Pons (tissue), 1 donor: ENCODE measurements around the gene SLC25A11.
"Not testable (repeated sequence)": the region's sequence is repeated elsewhere in the genome, so short reads cannot be mapped to it uniquely, and the experiment has no call there.

Experiments used
- DNase-seq: peaks from one replicate; pipeline ENCODE4 v3.0.0-alpha.2; 2016; ENCODE audit warnings: low spot score

The SLC25A11 gene

DNA sequence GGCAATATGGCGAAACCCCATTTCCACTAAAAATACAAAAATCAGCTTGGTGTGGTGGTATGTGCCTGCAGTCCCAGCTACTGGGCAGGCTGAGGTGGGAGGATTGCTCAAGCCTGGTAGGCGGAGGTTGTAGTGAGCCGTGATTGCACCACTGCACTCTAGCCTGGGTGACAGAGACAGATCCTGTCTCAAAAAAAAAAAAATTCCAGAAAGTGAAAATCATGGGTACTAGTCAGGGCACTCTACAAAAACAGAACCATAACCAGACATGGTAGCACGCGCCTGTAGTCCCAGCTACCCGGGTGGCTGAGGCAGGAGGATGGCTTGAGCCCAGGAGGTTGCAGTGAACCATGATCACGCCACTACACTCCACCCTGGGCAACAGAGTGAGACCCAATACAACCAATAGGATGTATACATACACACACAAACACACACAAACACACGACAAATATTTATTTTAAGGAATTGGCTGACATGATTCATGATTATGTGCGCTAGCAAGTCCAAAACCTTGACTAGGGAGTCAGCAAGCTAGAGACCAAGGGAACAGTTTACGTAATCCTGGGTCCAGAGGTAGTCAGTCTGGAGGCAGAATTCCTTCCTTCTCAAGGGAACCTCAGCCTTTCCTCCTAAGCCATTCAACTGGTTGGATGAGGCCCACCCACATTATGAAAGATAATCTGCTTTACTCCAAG, 19.3 kb downstream of the SLC25A11 start:
- no peak for DNase-seq

DNA sequence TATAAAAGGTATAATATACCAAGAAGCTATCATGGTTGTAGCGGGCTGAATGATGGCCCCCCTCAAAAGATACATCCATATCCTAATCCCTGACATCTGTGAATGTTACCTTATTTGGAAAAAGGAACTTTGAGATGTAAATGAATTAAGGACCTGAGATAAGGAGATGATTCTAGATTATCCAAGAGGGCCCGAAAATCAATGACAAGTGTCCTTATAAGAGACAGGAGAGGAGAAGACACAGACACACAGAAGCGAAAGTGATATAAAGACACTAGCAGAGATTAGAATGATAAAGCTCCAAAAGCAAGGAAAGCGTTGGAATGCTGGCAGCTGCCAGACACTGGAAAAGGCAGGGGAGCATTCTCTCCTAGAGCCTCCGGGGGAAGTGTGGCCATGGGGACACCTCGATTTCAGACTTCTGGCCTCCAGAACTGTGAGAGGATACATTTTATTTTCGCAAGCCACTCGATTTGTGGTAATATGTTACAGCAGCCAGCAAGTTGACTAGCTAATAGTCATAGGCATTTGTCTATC, 20.3 kb downstream of the SLC25A11 start:
- no peak for DNase-seq

DNA sequence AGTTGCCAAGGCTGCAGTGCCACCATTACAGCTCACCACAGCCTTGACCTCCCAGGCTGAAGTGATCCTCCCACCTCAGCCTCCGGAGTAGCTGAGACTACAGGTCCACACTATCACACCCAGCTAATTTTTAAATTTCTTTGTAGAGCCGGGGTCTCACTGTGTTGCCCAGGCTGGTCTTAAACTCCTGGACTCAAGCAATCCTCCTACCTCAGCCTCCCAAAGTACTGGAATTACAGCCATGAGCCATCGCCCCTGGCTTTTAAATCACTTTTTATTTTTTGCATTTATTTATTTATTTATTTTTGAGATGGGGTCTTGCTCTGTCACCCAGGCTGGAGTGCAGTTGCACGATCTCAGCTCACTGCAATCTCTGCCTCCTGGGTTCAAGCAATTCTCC, 25.3 kb downstream of the SLC25A11 start:
- DNase-seq, result not testable (repeated sequence)

DNA sequence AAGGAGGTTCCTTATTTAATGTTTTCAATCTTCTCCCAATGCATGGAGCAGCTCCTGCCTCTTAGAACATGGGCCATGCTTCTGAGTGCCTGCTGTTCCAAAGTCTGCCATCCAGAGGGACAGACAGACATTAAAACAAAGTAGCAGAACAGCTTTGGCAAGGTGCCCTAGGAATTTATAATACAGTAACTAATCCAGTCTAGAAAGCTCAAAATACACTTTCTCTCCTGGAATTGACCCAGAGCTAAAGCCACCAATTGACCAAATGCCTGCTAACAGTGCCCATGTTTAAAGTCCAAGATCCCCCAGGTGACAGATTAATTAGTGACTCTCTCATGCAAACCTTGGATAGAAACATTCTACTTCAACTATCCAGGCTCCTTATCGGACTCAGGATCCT, 25.9 kb downstream of the SLC25A11 start:
- no peak for DNase-seq

DNA sequence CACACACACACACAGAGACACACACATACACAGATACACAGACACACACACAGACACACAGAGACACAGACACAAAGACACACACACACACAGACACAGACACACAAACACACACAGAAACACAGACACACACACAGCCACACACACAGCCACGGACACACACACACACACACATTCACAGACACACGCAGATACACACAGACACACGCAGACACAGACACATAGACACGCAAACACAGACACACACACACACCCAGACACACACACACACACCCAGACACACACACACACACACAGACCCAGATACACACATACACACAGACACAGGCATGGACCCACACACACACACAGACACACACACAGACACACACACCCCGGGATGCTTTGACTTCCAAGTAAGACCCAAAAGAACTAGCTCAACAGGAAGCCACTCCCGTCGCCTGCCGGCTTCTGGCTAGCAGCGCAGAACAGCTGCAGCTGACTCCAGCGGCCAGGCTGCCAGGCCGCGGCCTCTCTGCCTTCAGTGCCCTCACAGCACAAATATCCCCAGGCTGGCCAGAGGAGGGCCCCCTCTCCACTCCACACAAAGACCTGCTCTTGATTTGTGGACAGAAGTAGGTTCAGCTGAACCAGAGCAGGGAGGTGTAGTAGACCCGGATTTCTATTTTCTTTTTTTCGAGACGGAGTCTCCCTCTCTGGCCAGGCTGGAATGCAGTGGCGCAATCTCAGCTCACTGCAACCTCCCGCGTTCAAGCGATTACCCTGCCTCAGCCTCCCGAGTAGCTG, 30.9 kb downstream of the SLC25A11 start:
- peak; percentile 90 for DNase-seq

DNA sequence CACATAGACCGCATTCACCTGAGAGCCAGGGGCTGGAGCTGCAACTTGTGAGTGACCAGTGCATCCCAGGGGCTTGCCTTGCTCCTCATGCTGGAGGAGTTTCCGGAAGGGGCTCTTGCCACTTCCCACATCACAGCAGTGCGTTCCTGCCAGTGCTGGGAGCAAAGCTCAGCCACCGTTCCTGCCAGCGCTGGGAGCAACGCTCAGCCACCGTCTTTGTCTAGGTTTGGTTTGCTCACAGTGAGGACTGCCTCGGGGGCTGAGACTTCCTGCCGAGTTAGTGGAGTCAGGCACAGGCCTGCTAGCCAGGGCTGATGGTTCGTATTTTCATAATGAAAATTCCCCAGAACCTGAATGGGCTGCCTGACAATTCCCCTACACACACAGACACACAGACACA, 31.5 kb downstream of the SLC25A11 start:
- no peak for DNase-seq

DNA sequence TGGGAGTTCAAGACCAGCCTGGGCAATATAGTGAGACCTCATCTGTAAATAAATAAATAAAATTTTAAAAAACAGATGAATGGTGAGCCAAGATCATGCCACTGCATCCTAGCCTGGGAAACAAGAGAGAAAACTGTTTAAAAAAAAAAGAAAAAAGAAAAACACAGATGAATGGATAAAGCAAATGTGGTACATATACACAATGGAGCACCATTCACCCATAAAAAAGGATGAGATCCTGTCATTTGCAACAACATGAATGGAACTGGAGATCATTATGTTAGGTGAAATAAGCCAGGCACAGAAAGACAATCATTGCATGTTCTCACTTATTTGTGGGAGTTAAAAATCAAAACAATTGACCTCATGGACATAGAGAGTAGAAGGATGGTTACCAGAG, 33.2 kb downstream of the SLC25A11 start:
- not testable (repeated sequence) for DNase-seq

DNA sequence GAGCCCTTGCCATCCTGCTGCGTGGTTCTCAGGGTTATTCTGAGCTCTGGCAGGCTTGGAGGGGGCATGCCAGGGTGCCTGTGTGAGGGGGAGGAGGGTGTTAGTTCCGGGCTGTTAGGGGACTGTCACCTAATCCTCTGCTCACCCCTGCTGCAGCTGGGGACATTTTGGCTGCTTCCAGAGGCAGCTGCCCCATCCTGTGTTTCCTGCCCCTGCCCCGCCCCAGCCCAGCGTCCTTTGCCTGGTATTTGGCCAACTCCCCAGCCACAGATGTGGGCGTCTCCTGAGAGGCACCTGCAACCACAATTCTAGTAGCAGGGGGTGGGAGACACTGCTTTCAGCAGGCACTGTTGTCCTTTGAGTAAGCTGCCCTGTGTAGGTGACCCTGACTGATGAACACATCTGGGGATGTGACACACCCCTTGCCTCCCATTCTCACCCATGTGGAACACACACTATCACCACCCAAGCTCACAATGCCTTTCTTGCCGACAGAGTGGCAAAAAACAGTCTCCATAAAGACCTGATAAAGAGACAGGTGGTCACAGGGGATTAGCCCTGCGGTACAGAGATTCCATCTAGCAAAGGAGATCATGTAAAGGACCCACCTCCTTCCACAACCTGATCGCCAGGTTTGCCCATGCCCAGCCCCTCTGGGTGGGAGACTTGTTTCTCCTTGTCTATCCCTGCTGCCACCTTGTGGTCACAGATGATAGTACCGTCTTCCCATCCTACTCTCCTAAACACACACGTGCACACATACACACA, 36.6 kb downstream of the SLC25A11 start, which contains the start of gene CHRNE:
TSS of gene CHRNE (minus strand) at position 48 of the 768 bp plus-strand sequence. CDS start at position 13, 35 bp downstream.
- peak; percentile 85 for DNase-seq

DNA sequence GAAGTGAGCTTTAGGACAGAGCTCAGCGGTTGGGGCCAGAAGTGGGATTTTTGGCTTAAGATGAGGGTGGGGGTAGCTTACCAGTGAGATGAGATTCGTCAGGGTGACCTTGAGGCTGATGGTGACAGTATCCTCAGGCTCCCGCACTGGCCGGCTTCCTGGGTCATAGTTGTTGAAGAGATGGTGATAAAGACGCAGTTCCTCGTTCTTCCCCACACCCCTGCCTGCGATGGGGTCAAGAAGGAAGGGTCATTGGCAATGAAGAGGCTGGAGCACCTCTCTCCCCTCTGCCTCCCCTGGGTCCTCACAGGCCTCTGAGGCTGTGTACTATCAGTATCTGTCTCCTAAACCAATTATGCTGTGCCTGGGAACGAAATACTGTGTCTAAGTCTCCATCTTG, 37.3 kb downstream of the SLC25A11 start:
- no peak for DNase-seq

DNA sequence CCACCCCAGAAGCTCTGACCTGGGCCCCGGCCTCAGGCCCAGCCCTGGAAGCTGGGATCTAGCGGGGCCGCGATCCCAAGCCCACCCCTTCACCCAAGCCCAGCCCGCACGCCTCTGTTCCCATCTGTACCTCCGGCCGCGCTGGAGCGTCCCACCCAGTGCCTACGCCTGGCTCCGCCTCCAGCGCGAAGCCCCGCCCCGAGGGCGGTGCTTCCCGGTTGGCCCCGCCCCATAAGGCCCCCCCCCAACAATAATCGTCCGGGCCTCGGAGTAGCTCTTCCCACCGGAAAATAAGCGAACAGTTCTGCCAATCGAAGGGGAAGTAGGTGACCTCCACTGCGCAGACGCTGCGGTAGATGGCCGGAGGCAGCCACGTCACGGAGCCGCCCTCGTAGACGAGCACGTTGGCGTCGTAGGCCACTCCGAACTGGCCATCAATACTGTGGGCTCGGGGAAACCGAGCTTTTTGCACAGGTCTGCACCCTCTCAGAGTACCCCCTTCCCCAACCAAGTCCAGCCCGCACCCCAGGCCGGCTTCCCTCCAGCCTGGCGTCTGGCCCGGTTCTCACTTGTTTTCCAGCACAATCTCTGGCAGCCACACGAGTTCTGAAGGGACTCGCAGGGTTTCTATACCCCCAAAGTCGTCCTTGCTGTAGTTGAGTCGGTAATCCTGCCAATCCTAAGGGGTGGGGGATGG, 38.0 kb downstream of the SLC25A11 start:
- peak; percentile 47 for DNase-seq

DNA sequence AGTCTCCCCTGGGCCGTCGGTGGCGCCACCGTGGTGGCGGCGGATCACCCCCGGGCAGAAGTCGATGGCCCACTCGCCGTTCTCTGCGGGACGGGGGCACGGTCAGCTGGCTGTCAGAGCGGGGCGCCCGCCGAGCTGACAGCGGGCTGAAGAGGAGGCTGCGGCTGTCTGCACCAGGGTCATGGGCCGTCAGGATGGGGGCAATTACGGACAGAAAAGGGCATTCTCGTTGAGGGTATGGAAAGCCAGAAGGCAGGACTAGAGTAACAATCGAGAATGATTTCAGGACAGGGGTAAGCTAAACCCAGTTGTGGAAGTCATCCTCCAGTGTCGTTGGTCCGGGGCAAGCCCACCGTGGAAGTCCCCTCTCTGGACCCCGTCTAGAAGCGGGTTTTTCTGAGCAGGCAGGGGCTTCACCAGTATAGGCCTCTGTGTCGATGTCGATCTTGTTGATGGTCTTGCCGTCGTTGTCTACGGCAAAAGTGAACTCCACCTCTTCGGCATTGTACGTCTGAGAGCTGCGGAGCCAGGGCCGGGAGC, 38.7 kb downstream of the SLC25A11 start:
- no peak for DNase-seq

DNA sequence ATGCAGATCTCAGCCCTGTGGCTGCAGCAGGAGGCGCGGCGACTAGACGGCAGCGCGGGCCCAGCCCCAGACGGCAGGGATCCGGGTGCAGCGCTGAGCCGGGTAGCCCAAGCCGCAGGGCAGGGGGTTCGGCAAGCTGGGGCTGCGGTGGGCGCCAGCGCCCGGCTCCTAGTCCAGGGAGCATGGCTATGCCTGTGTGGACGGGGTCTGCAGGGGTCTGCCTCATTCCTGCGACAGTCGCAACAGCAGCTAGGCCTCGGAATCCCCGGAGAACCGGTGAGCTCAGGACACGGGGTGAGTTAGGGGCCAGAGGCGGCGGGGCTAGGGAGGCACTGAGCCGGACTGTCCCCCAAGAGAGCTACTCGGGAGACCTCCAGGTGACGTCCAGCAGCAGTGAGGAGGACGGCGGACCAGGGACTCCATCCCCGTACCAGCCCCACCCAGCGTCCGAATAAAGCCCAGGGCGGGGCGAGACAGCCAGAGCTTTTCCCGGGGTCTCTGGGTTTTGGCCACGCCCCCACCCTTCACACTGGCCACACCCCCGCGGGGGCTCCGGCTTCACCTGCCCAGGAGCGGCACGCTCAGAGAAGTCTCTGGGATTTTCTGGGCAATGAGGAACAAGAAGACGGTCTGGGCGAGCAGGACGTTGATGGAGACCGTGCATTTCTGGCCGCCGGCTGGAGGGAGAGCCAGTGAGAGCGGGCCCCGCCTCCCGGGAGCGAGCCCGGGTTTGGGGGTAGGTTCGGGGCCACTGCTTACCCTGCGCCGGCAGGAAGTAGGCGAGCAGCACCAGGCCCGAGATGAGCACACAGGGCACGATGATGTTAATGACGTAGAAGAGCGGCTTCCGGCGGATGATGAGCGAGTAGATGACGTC, 39.4 kb downstream of the SLC25A11 start:
- DNase-seq, result no peak

DNA sequence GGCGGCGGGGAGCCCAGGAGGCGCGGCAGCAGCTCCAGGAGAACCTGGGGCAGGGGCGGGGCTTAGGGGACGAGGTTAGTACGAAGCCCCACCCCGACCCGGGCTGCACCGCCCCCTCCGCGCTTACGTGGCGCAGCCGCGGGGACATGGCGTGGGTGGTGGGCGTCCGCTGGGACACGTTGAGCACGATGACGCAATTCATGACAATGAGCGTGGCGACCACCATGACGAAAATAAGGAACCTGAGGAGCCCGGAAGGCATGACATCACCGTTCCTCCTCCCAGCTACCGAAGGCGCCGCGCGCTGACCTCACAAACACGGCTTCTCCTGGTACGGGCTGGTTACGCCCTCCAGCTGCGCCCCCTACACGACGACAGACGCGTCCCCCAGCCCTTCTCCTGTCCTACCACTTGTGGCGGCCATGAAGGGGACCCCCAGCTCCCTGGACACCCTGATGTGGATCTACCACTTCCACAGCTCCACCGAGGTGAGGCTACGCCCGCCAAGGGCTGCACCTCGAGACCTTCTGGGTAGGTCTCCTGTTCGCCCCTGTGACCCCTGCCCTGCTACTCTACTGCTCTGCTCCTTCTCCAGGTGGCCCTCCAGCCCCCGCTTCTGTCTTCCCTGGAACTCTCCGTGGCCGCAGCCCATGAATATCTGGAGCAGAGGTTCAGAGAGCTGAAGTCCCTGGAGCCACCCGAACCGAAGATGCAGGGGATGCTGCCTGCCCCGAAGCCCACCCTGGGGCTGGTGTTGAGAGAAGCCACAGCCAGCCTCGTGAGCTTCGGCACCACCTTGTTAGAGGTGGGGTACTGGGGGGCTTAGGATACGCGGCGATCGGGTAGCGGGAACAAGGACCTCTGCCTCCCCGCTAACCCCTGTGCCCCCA, 40.3 kb downstream of the SLC25A11 start, which contains the start of gene C17orf107:
TSS of gene C17orf107 (plus strand) at position 196 of the 890 bp plus-strand sequence. CDS start at position 423, 227 bp downstream.
- no peak for DNase-seq

DNA sequence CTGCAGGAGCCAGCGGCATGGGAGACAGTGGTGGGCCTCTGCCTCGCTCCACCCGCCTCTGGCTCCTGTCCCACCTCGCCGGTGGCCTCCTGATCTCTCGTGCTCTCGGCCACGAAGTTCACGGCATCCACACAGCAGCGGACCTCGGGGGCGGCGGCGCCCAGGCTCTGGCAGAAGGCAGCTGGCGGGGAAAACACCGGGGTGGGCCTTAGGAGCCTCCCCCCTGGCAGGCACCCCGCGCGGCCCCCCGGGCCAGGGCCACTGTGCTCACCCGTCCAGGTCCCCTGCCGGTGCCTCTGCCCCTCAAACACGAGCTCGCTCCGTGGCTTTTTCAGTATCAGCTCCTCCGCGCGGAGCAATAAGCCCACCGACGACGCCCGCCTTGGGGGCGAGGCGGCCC, 40.9 kb downstream of the SLC25A11 start:
- DNase-seq, result no peak

DNA sequence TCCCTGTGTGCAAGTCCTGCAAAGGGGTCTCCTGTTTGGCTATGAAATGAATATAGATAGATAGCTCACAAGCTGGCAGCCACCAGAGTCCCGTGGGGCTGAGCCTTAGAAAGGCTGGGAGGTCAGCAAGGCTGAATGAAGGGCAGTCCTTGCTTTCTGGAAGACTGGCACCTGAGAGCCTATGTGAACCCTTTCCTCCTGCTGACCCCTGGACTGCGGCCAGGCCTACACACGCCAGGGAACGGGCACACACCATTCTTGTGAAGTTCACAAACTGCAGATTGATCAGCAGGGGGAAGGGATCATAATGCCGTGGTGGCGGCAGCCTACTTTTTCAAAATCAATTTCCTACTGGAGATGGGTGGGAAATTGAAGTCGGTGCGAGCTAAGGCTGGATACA, 41.5 kb downstream of the SLC25A11 start:
- no peak for DNase-seq

DNA sequence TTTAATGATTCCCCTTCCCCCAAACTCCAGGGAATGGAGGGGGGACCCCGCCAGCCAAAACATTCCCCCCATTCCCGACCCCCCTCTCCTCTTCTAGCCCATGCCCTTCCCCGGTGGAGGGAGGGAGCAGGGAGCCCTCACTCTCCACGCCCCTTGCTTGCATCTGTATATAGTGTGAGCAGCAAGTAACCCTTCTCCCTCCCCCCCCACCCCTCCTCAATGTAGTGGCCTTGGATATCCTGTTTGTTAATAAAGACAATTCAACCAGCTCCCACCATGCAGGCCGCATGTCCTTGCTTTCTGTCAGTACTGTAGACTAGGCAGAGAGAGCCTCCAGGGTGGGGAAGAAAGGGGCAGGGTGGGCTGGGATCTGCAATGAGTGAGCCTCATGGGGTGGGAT, 42.1 kb downstream of the SLC25A11 start:
- no peak for DNase-seq

DNA sequence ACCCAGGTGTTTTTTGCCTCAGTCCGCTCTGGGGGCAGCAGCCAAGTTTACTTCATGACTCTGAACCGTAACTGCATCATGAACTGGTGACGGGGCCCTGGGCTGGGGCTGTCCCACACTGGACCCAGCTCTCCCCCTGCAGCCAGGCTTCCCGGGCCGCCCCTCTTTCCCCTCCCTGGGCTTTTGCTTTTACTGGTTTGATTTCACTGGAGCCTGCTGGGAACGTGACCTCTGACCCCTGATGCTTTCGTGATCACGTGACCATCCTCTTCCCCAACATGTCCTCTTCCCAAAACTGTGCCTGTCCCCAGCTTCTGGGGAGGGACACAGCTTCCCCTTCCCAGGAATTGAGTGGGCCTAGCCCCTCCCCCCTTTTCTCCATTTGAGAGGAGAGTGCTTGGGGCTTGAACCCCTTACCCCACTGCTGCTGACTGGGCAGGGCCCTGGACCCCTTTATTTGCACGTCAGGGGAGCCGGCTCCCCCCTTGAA, 42.6 kb downstream of the SLC25A11 start:
- DNase-seq, result no peak

DNA sequence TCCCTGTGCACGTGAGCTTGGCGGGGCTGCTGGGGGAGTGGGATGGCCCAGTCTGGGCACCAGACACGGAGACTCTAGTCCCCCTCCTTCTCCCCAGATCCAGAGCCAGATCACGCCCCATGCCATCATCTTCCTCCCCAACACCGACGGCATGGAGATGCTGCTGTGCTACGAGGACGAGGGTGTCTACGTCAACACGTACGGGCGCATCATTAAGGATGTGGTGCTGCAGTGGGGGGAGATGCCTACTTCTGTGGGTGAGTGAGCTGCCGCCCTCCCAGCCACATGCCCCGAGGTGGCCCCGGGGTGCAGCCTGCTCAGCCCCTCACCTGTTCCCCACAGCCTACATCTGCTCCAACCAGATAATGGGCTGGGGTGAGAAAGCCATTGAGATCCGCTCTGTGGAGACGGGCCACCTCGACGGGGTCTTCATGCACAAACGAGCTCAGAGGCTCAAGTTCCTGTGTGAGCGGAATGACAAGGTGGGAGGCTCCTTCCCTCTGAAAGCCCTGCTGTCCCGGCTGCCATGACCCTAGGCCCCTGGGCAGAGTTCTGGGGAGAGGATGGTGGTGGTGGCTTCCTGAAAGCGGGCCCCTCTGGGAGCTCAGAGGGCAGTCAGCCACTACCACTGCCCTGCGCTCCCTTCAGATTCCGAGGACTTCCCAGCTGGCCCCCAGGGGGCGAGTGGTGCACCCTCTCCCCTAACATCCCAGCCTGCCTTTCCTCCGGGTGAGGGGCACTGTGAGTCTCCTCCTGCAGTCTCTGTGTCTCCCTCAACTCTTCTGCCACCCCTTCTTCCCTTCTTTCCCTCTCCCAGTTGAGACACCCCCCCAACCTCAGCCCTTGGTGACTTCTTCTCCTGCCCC, 43.3 kb downstream of the SLC25A11 start:
- DNase-seq, result no peak
